ENCODE data around the gene MECP2. TPM values are rescaled to one million over a fixed set of nuclear protein-coding genes. Genes with fewer than 3 reads are reported as not detected.

The MECP2 gene
- total and polyA plus RNA-seq, 12 donors = 14.0 to 39.3 (median 36.2) TPM

- H3K9me3 ChIP-seq = no peaks in the 10 kb centered on the region
- TF ChIP-seq, protein P1, sequence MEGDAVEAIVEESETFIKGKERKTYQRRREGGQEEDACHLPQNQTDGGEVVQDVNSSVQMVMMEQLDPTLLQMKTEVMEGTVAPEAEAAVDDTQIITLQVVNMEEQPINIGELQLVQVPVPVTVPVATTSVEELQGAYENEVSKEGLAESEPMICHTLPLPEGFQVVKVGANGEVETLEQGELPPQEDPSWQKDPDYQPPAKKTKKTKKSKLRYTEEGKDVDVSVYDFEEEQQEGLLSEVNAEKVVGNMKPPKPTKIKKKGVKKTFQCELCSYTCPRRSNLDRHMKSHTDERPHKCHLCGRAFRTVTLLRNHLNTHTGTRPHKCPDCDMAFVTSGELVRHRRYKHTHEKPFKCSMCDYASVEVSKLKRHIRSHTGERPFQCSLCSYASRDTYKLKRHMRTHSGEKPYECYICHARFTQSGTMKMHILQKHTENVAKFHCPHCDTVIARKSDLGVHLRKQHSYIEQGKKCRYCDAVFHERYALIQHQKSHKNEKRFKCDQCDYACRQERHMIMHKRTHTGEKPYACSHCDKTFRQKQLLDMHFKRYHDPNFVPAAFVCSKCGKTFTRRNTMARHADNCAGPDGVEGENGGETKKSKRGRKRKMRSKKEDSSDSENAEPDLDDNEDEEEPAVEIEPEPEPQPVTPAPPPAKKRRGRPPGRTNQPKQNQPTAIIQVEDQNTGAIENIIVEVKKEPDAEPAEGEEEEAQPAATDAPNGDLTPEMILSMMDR (IDR thresholded peaks at IDR 0.05) = no peak
- peaks cover 0 to 25% (median 0%) of the 10 kb centered on the region in 7 donors for H3K27me3 ChIP-seq
- H3K27ac ChIP-seq = no peak overlapping the region
- 94 to 96% methylated on average over 9 to 10 of the region's 10 CpGs for WGBS, 2 donors
- intact Hi-C loops (cut with DNase I) = no loop called here
- H3K4me1 ChIP-seq = peaks cover 0 to 15% (median 0%) of the 10 kb centered on the region in 9 donors
- no peak overlapping the region for H3K4me3 ChIP-seq
- DNase-seq (no peak), ATAC-seq (no peak)
- no peaks in the 10 kb centered on the region for H3K36me3 ChIP-seq
Measured at GRCh38 chrX:154140742-154141141, 43.2 kb upstream of the MECP2 start.

- ATAC-seq = no peak
- H3K36me3 ChIP-seq = no peaks in the 10 kb centered on the region
- intact Hi-C loops (cut with DNase I) = no loop called here
- no peak overlapping the region for H3K4me3 ChIP-seq
- H3K27me3 ChIP-seq = peaks cover 0 to 31% (median 0%) of the 10 kb centered on the region in 7 donors
- H3K9me3 ChIP-seq = no peaks in the 10 kb centered on the region
- no peak for DNase-seq
- H3K4me1 ChIP-seq = peaks cover 0 to 19% (median 0%) of the 10 kb centered on the region in 9 donors
- 86 to 95% methylated on average over 8 to 10 of the region's 12 CpGs for WGBS, 2 donors
- TF ChIP-seq, protein P1 (IDR thresholded peaks at IDR 0.05) = no peak
- H3K27ac ChIP-seq = no peak overlapping the region
Measured at GRCh38 chrX:154140206-154140605, 42.7 kb upstream of the MECP2 start.

- intact Hi-C loops (cut with DNase I) = no loop called here
- ATAC-seq (no peak), DNase-seq (no peak)
- Histone ChIP-seq H3K4me3 (no peak overlapping the region), H3K27me3 (peaks cover 0 to 35% (median 0%) of the 10 kb centered on the region in 7 donors), H3K27ac (no peak overlapping the region), H3K36me3 (no peaks in the 10 kb centered on the region), H3K9me3 (no peaks in the 10 kb centered on the region), H3K4me1 (peaks cover 0 to 19% (median 0%) of the 10 kb centered on the region in 9 donors)
- TF ChIP-seq, protein P1 (IDR thresholded peaks at IDR 0.05) = no peak
- 95 to 98% methylated on average over 10 of the region's 10 CpGs for WGBS, 2 donors
Measured at GRCh38 chrX:154138857-154139256, 41.3 kb upstream of the MECP2 start.

DNA sequence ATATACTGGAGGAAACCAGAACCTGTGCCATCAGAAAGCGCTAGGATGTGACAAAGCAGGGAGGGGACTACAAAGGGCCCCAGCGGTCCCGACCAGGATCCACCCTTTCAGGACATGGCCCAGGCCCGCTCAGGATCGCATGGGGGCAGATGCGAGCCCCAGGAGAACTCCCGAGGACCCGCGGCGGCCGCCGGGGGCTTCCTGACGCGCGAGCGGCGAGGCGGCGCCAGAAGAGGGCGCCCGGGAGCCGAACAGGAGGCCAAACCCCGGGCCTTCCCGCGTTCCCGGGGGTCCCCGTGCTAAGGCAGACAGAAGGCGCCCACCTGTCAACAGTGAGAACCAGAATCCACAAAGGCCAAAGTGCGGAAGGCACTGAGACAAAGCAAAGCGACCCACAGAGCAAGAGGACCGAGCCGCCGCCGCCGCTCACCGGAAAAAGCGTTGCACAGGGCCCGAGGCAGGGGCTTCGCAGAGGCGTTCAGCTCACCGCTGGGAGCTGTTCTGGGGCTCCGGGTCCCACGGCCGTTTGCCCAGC lies 39.2 kb upstream of the MECP2 start:
- WGBS, 2 donors = 1% methylated on average over 41 to 44 of the region's 44 CpGs
- peak overlapping the region in 7 of 10 donors; percentile 34 to 81 (median 60) for H3K27ac ChIP-seq
- peak; percentile 60 to 76 for DNase-seq

More for the DNA sequence above, 39.2 kb upstream of the MECP2 start:
- ATAC-seq = peak; percentile 82 to 94 (median 90)
- Histone ChIP-seq H3K4me3 (peak overlapping the region in 9 of 10 donors; percentile 22 to 54 (median 42)), H3K27me3 (peaks cover 0 to 35% (median 0%) of the 10 kb centered on the region in 7 donors), H3K36me3 (no peaks in the 10 kb centered on the region), H3K9me3 (no peaks in the 10 kb centered on the region), H3K4me1 (peaks cover 0 to 19% (median 0%) of the 10 kb centered on the region in 9 donors)
- intact Hi-C loops (cut with DNase I) = no loop called here
- TF ChIP-seq, protein P1 (IDR thresholded peaks at IDR 0.05) = peak; percentile 54 to 87 (median 78)
